ENCODE results near the gene DNAJC4. TPM values are rescaled to one million over a fixed set of nuclear protein-coding genes. Genes with fewer than 3 reads are reported as not detected.

Gene DNAJC4
- total RNA-seq, 1 donor from 2014 or later, result 17.6 TPM

GRCh38 chr11:64281957-64282770, 51.8 kb downstream of the DNAJC4 start:
- no peak for DNase-seq (ENCODE audit: low read depth)
- no peak overlapping the region for H3K4me3 ChIP-seq (ENCODE audit: low read depth, low read length)
- TF ChIP-seq CTCF (conservative IDR thresholded peaks at IDR 0.05; ENCODE audit: low read depth, low read length), result no peak

- DNase-seq (ENCODE audit: low read depth), result no peak
- no peak for TF ChIP-seq CTCF (conservative IDR thresholded peaks at IDR 0.05; ENCODE audit: low read depth, low read length)
- H3K4me3 ChIP-seq (ENCODE audit: low read depth, low read length), result peak overlapping the region; percentile 94
Measured at GRCh38 chr11:64283092-64283491, 52.7 kb downstream of the DNAJC4 start.

Other genes starting within 250 kb of the DNAJC4 start
- gene OTUB1, start 244.1 kb upstream of the DNAJC4 start, total RNA-seq, result 109 and 204 TPM in 2 replicates
- gene FLRT1, start 194.6 kb upstream of the DNAJC4 start, total RNA-seq, result not detected in 2 replicates
- gene MACROD1, start 64.4 kb upstream of the DNAJC4 start, total RNA-seq, result 18.7 and 27.8 TPM in 2 replicates
- 275 and 315 TPM in 2 replicates for gene STIP1, start 44.4 kb upstream of the DNAJC4 start, total RNA-seq
- 0.29 and 2.8 TPM in 2 replicates for gene FERMT3, start 23.8 kb upstream of the DNAJC4 start, total RNA-seq
- gene TRPT1, start 4.4 kb upstream of the DNAJC4 start, total RNA-seq, result 63.3 and 98.1 TPM in 2 replicates
- 69.2 and 91.9 TPM in 2 replicates for gene NUDT22, start 4.3 kb upstream of the DNAJC4 start, total RNA-seq
- gene VEGFB, start 4.0 kb downstream of the DNAJC4 start, total RNA-seq, result 15.6 and 25.7 TPM in 2 replicates
- gene FKBP2, start 10.5 kb downstream of the DNAJC4 start, total RNA-seq, result 72.6 and 184 TPM in 2 replicates
- 674 and 753 TPM in 2 replicates for gene PPP1R14B, start 16.4 kb downstream of the DNAJC4 start, total RNA-seq
- 42.8 and 43.5 TPM in 2 replicates for gene PLCB3, start 21.0 kb downstream of the DNAJC4 start, total RNA-seq
- gene BAD, start 54.1 kb downstream of the DNAJC4 start, total RNA-seq, result 113 and 156 TPM in 2 replicates
- 16.3 and 24.8 TPM in 2 replicates for gene GPR137, start 55.3 kb downstream of the DNAJC4 start, total RNA-seq
- 0.51 TPM in 1 of 2 replicates, not detected in the other for gene KCNK4, start 60.8 kb downstream of the DNAJC4 start, total RNA-seq
- not detected in 2 replicates for gene CATSPERZ, start 69.8 kb downstream of the DNAJC4 start, total RNA-seq
- 47.2 and 61.9 TPM in 2 replicates for gene ESRRA, start 75.0 kb downstream of the DNAJC4 start, total RNA-seq
- 359 and 470 TPM in 2 replicates for gene TRMT112, start 87.0 kb downstream of the DNAJC4 start, total RNA-seq
- gene PRDX5, start 87.6 kb downstream of the DNAJC4 start, total RNA-seq, result 284 and 357 TPM in 2 replicates
- gene CCDC88B, start 109.7 kb downstream of the DNAJC4 start, total RNA-seq, result 2.5 and 4.8 TPM in 2 replicates
- gene RPS6KA4, start 128.6 kb downstream of the DNAJC4 start, total RNA-seq, result 37.1 and 69.9 TPM in 2 replicates